Right lobe of liver (tissue), 6 donors: Measurements from ENCODE around the gene LMX1B. TPM values are rescaled to one million over a fixed set of nuclear protein-coding genes. Genes with fewer than 3 reads are reported as not detected.

ENCODE experiments used
- ATAC-seq, 4 donors: fragments of 200-7000 bp; cut with Tn5 transposase; one replicate each; pipeline ENCODE4 v1.9.1; 2020; ENCODE audit warnings: mild to moderate bottlenecking in 4 of 4, moderate library complexity in 4 of 4
- DNase-seq, 3 donors: peaks; one replicate each; pipeline ENCODE4 v3.0.0-alpha.2; 2020
- H3K27ac ChIP-seq, 3 donors: fragments of 200-600 bp; one replicate each; pipeline ENCODE4 v1.8.0; 2022
- H3K27me3 ChIP-seq, 2 donors: fragments of 200-600 bp; one replicate each; pipeline ENCODE4 v1.8.0; 2022
- H3K36me3 ChIP-seq, 4 donors: fragments of 200-600 bp; sonication (generic) in 1 of 4; one replicate each; pipeline versions ENCODE4 v1.5.1 to v1.8.0; 2017 to 2022; ENCODE audit warnings: control low read depth in 1 of 4
- H3K4me1 ChIP-seq, 4 donors: fragments of 200-600 bp; sonication (generic) in 1 of 4; one replicate each; pipeline versions ENCODE4 v1.5.1 to v1.8.0; 2017 to 2022; ENCODE audit warnings: control low read depth in 1 of 4
- H3K4me3 ChIP-seq, 3 donors: fragments of 200-600 bp; one replicate each; pipeline ENCODE4 v1.8.0; 2022
- H3K9me3 ChIP-seq, 4 donors: fragments of 200-600 bp; sonication (generic) in 1 of 4; one replicate each; pipeline versions ENCODE4 v1.5.1 to v1.8.0; 2017 to 2022; ENCODE audit warnings: control low read depth in 1 of 4
- POLR2A ChIP-seq: fragments of 450-650 bp; IDR thresholded peaks from one replicate; pipeline ENCODE4 v1.6.1; 2017; ENCODE audit warnings: antibody characterized with exemption, mild to moderate bottlenecking
- WGBS: methylation state at CpG from one replicate; pipeline ENCODE4 v1.1.6; 2018; ENCODE audit warnings: low coverage, low lambda C conversion rate; ENCODE audit not compliant: insufficient coverage; ENCODE audit errors: missing lambda C conversion rate; 5-methylcytosine and 5-hydroxymethylcytosine counted together
- intact Hi-C, 2 donors: fragments of 100-400 bp; cut with DNase I; formaldehyde crosslinking; loops; one replicate each; pipeline versions ENCODE4 v1.11.2 to v1.14.1; 2022
- total RNA-seq, 6 experiments: library from RNA; depleted of rRNA in 2 of 6; stranded (reverse); fragments of >200 nt in 2 of 6; fragmentation: NEBNext Ultra II Directional in 3 of 6; extraction: Animal tissue kit (Norgen Biotek cat#: 25700) in 3 of 6; gene quantifications; one replicate each; pipeline versions ENCODE4 v1.1.0 to v1.2.4, GENCODE V29; 2016 to 2023
- TF ChIP-seq, protein P1 (sequence below), 4 donors: fragments of 200-600 bp in 3 of 4; fragments of 450-650 bp in 1 of 4; IDR thresholded peaks; one replicate each; pipeline versions ENCODE4 v1.5.1 to v1.8.0; 2016 to 2022; ENCODE audit warnings: antibody characterized with exemption in 4 of 4, mild to moderate bottlenecking in 2 of 4
- donor health status: DM: no; HTN: yes; CAD: no.
- donor health status: DM: no; HTN: no; CAD: no.
- donor health status: DM: no; HTN: no; CAD: no.
- donor health status: DM: no; HTN: yes; CAD: no.
- donor health status: DM: no; HTN: yes; CAD: no.

The LMX1B gene
- total RNA-seq, 6 experiments from 2014 or later, result not detected

DNA sequence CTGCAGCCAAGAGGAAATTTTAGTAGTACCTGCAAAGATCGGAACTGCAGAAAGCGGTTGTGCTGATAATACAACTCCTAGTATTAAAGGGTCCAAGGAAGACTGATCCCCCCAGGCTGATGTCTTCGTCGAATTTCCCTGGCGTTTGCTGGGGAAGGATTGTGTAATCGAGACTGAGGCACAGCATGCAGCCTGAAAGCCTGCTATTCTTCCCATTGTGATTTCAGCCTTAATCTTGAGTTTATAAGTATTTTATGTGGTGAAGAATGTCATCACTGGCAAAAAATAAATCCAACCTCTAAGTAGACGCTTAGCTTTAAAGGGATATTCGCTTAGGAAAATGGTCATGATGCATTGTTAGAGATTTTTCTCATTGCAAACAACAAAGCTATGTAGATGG, 21.3 kb upstream of the LMX1B start:
- WGBS, result 55% methylated on average over 8 of the region's 8 CpGs
- no peak for TF ChIP-seq POLR2A
- TF ChIP-seq, protein P1, sequence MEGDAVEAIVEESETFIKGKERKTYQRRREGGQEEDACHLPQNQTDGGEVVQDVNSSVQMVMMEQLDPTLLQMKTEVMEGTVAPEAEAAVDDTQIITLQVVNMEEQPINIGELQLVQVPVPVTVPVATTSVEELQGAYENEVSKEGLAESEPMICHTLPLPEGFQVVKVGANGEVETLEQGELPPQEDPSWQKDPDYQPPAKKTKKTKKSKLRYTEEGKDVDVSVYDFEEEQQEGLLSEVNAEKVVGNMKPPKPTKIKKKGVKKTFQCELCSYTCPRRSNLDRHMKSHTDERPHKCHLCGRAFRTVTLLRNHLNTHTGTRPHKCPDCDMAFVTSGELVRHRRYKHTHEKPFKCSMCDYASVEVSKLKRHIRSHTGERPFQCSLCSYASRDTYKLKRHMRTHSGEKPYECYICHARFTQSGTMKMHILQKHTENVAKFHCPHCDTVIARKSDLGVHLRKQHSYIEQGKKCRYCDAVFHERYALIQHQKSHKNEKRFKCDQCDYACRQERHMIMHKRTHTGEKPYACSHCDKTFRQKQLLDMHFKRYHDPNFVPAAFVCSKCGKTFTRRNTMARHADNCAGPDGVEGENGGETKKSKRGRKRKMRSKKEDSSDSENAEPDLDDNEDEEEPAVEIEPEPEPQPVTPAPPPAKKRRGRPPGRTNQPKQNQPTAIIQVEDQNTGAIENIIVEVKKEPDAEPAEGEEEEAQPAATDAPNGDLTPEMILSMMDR (IDR thresholded peaks at IDR 0.05), result no peak

DNA sequence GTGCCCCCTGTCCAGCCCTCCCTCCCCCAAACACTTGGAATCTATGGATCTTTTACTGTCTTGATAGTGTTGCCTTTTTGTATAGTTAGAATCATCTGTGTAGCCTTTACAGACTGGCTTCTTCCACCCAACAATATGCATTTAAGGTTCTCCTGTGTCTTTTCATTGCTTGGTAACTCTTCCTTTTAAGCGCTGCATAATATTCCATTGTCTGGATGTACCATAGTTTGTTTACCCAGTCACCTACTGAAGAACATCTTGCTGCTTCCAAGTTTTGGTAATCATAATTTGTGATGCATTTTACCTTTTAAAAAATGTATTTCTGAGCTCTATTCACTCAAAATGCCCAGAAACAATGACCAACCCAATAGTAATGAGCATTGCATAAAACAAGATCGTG, 17.7 kb upstream of the LMX1B start:
- no peaks in the 10 kb centered on the region for H3K36me3 ChIP-seq
- H3K4me3 ChIP-seq, result no peak overlapping the region
- ATAC-seq (no peak), DNase-seq (no peak)
- H3K27me3 ChIP-seq, result no peaks in the 10 kb centered on the region
- H3K4me1 ChIP-seq, result no peaks in the 10 kb centered on the region
- TF ChIP-seq, protein P1 (IDR thresholded peaks at IDR 0.05), result no peak
- H3K27ac ChIP-seq, result no peak overlapping the region
- 74% methylated on average over 2 of the region's 2 CpGs for WGBS
- intact Hi-C loops, result no loop called here
- H3K9me3 ChIP-seq, result no peaks in the 10 kb centered on the region

More for the DNA sequence above, 21.3 kb upstream of the LMX1B start:
- H3K4me1 ChIP-seq, result no peaks in the 10 kb centered on the region
- H3K27ac ChIP-seq, result no peak overlapping the region
- no peaks in the 10 kb centered on the region for H3K36me3 ChIP-seq
- no peak for ATAC-seq
- no peak for DNase-seq
- no peak overlapping the region for H3K4me3 ChIP-seq
- intact Hi-C loops, result no loop called here
- H3K9me3 ChIP-seq, result no peaks in the 10 kb centered on the region
- no peaks in the 10 kb centered on the region for H3K27me3 ChIP-seq

DNA sequence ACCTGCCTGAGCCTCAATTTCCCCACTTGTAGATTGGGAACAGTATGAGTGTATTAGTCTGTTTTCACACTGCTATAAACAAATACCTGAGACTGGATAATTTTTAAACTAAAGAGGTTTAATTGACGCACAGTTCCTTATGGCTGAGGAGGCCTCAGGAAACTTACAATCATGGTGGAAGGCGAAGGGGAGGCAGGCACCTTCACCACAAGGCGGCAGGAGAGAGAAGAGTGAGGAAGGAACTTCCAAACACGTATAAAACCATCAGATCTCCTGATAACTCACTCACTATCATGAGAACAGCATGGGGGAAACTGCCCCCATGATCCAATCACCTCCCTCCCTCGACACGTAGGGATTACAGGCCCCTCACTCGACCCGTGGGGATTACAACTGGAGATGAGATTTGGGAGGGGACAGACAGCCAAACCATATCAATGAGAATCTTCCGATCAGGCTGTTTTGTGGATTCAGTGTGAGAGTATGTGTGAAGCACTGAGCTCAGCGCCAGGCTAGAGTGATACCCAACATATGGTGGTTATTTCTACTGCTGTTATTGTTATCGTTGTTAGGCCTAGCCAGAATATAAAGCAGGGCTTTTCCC, 14.6 kb upstream of the LMX1B start:
- H3K4me3 ChIP-seq, result no peak overlapping the region
- ATAC-seq (no peak), DNase-seq (no peak)
- no peak overlapping the region for H3K27ac ChIP-seq
- no peaks in the 10 kb centered on the region for H3K9me3 ChIP-seq
- no peaks in the 10 kb centered on the region for H3K27me3 ChIP-seq
- H3K4me1 ChIP-seq, result no peaks in the 10 kb centered on the region
- H3K36me3 ChIP-seq, result no peaks in the 10 kb centered on the region
- 32% methylated on average over 10 of the region's 11 CpGs for WGBS
- intact Hi-C loops, result no loop called here
- no peak for TF ChIP-seq POLR2A
- TF ChIP-seq, protein P1 (IDR thresholded peaks at IDR 0.05), result peak in 1 of 4 donors; percentile 5

DNA sequence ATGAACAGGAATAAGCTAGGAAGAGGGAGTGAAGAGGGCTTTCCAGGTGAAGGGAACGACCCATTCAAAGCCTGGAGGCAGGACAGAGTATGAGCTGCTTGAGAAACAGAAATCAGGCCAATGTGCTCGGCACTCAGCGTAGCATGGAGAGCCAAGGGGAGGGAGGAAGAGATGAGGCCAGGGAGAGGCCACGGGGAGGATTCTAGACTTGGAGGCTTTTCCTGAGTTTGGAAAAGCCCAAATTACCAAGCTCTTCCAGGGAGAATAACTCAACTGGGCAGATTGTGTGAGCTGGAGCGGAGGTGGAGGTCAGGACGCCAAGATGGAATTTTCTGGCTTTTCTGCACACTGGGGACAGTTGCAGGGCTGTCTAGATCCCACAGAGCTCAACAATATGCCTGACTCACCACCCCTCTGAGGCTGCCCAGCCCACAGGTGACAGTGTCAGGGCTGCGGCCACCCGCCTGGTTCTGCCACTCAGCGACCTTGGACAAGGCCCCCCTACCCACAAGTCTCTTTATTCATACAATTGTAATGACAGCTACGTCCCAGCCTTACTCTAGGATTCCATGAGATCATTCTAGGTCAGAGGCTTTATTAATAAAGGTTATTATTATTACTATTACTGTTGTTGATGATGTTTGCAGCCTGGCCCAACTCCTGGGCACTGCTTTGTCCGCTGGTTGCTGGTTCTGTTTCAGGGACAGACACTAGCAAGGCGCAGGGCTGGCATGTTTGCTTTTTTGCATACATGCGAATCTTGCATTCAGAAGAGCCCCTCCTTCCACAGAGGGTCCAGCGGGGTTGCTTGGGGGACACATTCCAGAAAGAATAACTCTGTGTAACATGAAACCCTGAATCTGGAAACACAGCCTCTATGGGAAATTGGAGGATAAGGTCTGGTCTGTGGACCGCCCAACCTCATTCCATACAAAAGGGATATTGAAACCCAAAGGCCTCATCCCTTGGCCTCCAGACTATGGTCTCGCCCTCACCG, 9.4 kb upstream of the LMX1B start:
- Histone ChIP-seq H3K27me3 (peaks cover 0 to 3% of the 10 kb centered on the region in 2 donors), H3K27ac (no peak overlapping the region), H3K4me1 (no peaks in the 10 kb centered on the region), H3K9me3 (no peaks in the 10 kb centered on the region), H3K36me3 (no peaks in the 10 kb centered on the region), H3K4me3 (no peak overlapping the region)
- TF ChIP-seq POLR2A, result no peak
- TF ChIP-seq, protein P1 (IDR thresholded peaks at IDR 0.05), result no peak
- ATAC-seq (no peak), DNase-seq (no peak)
- WGBS, result 69% methylated on average over 9 of the region's 17 CpGs
- intact Hi-C loops, result no loop called here
